Measurements from ENCODE around the gene NDUFA12. TPM values are rescaled to one million over a fixed set of nuclear protein-coding genes. Genes with fewer than 3 reads are reported as not detected.

Gene NDUFA12
- total RNA-seq, 1 donor from 2014 or later, result 112 TPM

DNA sequence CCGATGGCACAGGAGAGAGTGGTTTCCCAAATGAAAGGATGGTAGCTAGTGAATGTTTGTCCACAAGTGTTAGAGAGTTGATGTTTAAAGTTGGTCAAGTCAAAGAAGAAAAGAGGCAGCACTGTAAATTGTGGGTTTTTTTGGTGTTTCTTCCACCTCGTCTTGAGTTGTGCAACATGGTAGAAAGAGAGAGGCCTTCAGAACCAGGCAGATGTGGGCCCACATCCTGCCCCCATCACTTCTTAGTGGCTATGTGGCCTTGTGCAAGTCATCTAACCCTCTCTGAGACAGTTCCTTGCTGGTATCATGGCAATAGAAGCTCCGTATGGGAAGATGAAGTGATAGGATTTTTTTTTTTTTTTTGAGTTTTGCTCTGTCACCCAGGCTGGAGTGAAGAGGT is 60.8 kb downstream of the NDUFA12 start:
- H3K27me3 ChIP-seq (ENCODE audit: insufficient read depth, low read length), result no peaks in the 10 kb centered on the region
- peaks cover 11% of the 10 kb centered on the region for H3K4me1 ChIP-seq (ENCODE audit: insufficient read depth, low read length)
- Mint-ChIP-seq H3K27me3 (ENCODE audit: low read depth, unreplicated experiment) (peaks cover 8% of the 10 kb centered on the region), H3K4me1 (ENCODE audit: low read depth, unreplicated experiment) (peaks cover 15% of the 10 kb centered on the region), H3K4me3 (ENCODE audit: unreplicated experiment) (no peak overlapping the region), H3K9me3 (ENCODE audit: unreplicated experiment) (peaks cover 3% of the 10 kb centered on the region), H3K27ac (ENCODE audit: unreplicated experiment) (no peak overlapping the region), H3K36me3 (ENCODE audit: low read depth, unreplicated experiment) (no peaks in the 10 kb centered on the region)
- H3K9me3 ChIP-seq (ENCODE audit: insufficient read depth, low read depth, low read length), result no peaks in the 10 kb centered on the region
- H3K4me3 ChIP-seq (ENCODE audit: insufficient read depth, low read depth, low read length), result no peak overlapping the region
- H3K27ac ChIP-seq (ENCODE audit: low read depth, low read length), result no peak overlapping the region
- no peaks in the 10 kb centered on the region for H4K20me1 ChIP-seq (ENCODE audit: insufficient read depth, low read length)
- DNase-seq (ENCODE audit: low read depth) (no peak), FAIRE-seq (no peak)
- no peaks in the 10 kb centered on the region for H3K36me3 ChIP-seq (ENCODE audit: insufficient read depth, low read length)
- H2AFZ ChIP-seq (ENCODE audit: low read depth, low read length), result no peak overlapping the region
- TF ChIP-seq CTCF (IDR thresholded peaks at IDR 0.05; ENCODE audit: insufficient read depth, low read depth, low read length) (no peak), EZH2 (IDR thresholded peaks at IDR 0.05; ENCODE audit: insufficient read depth, low read length) (no peak)
- H3K79me2 ChIP-seq (ENCODE audit: insufficient read depth, low read length), result no peaks in the 10 kb centered on the region
- H3K9ac ChIP-seq (ENCODE audit: low read length), result no peak overlapping the region
- H3K4me2 ChIP-seq (ENCODE audit: low read length), result no peak overlapping the region

DNA sequence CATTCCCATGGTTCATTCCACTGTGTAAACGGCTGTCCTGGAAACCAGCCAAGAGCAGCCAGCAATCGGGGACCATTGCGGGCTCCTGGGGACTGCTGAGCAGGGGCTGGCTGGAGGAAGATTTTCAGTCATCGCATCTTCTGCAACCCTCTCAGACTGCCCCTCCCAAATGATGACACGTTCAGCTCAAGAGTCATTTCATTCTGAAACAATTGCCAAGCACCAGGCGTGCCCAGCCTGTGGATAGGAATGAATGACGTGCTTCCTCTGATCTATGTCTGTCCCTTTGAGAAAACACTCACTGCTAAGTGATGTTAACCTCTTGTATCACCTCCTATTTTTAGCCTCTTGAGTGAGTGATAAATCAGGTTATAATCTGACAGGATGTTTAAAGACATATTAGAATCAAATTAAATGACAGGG is 62.0 kb downstream of the NDUFA12 start:
- Mint-ChIP-seq H3K36me3 (ENCODE audit: low read depth, unreplicated experiment) (no peaks in the 10 kb centered on the region), H3K27ac (ENCODE audit: unreplicated experiment) (peak overlapping the region; percentile 77), H3K9me3 (ENCODE audit: unreplicated experiment) (peaks cover 3% of the 10 kb centered on the region), H3K4me1 (ENCODE audit: low read depth, unreplicated experiment) (peaks cover 15% of the 10 kb centered on the region), H3K4me3 (ENCODE audit: unreplicated experiment) (no peak overlapping the region), H3K27me3 (ENCODE audit: low read depth, unreplicated experiment) (peaks cover 5% of the 10 kb centered on the region)
- no peaks in the 10 kb centered on the region for H3K9me3 ChIP-seq (ENCODE audit: insufficient read depth, low read depth, low read length)
- H3K27ac ChIP-seq (ENCODE audit: low read depth, low read length), result peak overlapping the region; percentile 77
- DNase-seq (ENCODE audit: low read depth) (peak; percentile 77), FAIRE-seq (peak; percentile 83)
- no peaks in the 10 kb centered on the region for H3K27me3 ChIP-seq (ENCODE audit: insufficient read depth, low read length)
- H3K9ac ChIP-seq (ENCODE audit: low read length), result peak overlapping the region; percentile 56
- peak overlapping the region; percentile 16 for H3K4me2 ChIP-seq (ENCODE audit: low read length)
- H3K79me2 ChIP-seq (ENCODE audit: insufficient read depth, low read length), result no peaks in the 10 kb centered on the region
- H2AFZ ChIP-seq (ENCODE audit: low read depth, low read length), result no peak overlapping the region
- H3K4me3 ChIP-seq (ENCODE audit: insufficient read depth, low read depth, low read length), result no peak overlapping the region
- H3K4me1 ChIP-seq (ENCODE audit: insufficient read depth, low read length), result peaks cover 11% of the 10 kb centered on the region
- no peaks in the 10 kb centered on the region for H3K36me3 ChIP-seq (ENCODE audit: insufficient read depth, low read length)
- TF ChIP-seq CTCF (IDR thresholded peaks at IDR 0.05; ENCODE audit: insufficient read depth, low read depth, low read length) (no peak), EZH2 (IDR thresholded peaks at IDR 0.05; ENCODE audit: insufficient read depth, low read length) (no peak)
- no peaks in the 10 kb centered on the region for H4K20me1 ChIP-seq (ENCODE audit: insufficient read depth, low read length)

GRCh38 chr12:94940771-94941170 is 62.7 kb downstream of the NDUFA12 start:
- no peak overlapping the region for H2AFZ ChIP-seq (ENCODE audit: low read depth, low read length)
- TF ChIP-seq CTCF (IDR thresholded peaks at IDR 0.05; ENCODE audit: insufficient read depth, low read depth, low read length) (no peak), EZH2 (IDR thresholded peaks at IDR 0.05; ENCODE audit: insufficient read depth, low read length) (no peak)
- no peak overlapping the region for H3K4me3 ChIP-seq (ENCODE audit: insufficient read depth, low read depth, low read length)
- DNase-seq (ENCODE audit: low read depth), result no peak
- no peaks in the 10 kb centered on the region for H4K20me1 ChIP-seq (ENCODE audit: insufficient read depth, low read length)
- H3K27ac Mint-ChIP-seq (ENCODE audit: unreplicated experiment), result peak overlapping the region; percentile 77
- no peaks in the 10 kb centered on the region for H3K79me2 ChIP-seq (ENCODE audit: insufficient read depth, low read length)
- H3K27ac ChIP-seq (ENCODE audit: low read depth, low read length), result peak overlapping the region; percentile 40
- H3K9me3 ChIP-seq (ENCODE audit: insufficient read depth, low read depth, low read length), result no peaks in the 10 kb centered on the region
- H3K4me3 Mint-ChIP-seq (ENCODE audit: unreplicated experiment), result no peak overlapping the region
- FAIRE-seq, result no peak
- peaks cover 15% of the 10 kb centered on the region for H3K4me1 Mint-ChIP-seq (ENCODE audit: low read depth, unreplicated experiment)
- H3K27me3 Mint-ChIP-seq (ENCODE audit: low read depth, unreplicated experiment), result peaks cover 5% of the 10 kb centered on the region
- H3K36me3 ChIP-seq (ENCODE audit: insufficient read depth, low read length), result no peaks in the 10 kb centered on the region
- no peaks in the 10 kb centered on the region for H3K36me3 Mint-ChIP-seq (ENCODE audit: low read depth, unreplicated experiment)
- peaks cover 3% of the 10 kb centered on the region for H3K9me3 Mint-ChIP-seq (ENCODE audit: unreplicated experiment)
- H3K4me2 ChIP-seq (ENCODE audit: low read length), result peak overlapping the region; percentile 16
- H3K4me1 ChIP-seq (ENCODE audit: insufficient read depth, low read length), result peaks cover 11% of the 10 kb centered on the region
- H3K27me3 ChIP-seq (ENCODE audit: insufficient read depth, low read length), result no peaks in the 10 kb centered on the region
- H3K9ac ChIP-seq (ENCODE audit: low read length), result peak overlapping the region; percentile 56
